Ammon's horn (tissue), 1 donor: Measurements from ENCODE around the gene GLYAT.

Source experiments
- DNase-seq: peaks from one replicate; pipeline ENCODE4 v3.0.0-alpha.2; 2016; ENCODE audit warnings: low spot score

Gene GLYAT

GRCh38 chr11:58731819-58732218 lies at the start of gene GLYAT:
Gene GLYAT, minus strand, starts transcription at chr11:58731943. Its CDS starts 7,447 bp downstream, at chr11:58724496.
- DNase-seq = no peak

- DNase-seq = no peak
These were observed 49.6 kb upstream of the GLYAT start for GRCh38 chr11:58781345-58781744.

- no peak for DNase-seq
These were observed 48.8 kb upstream of the GLYAT start for GRCh38 chr11:58780578-58780977.

- DNase-seq = no peak
These were observed 45.4 kb upstream of the GLYAT start for GRCh38 chr11:58776891-58777710.

DNA sequence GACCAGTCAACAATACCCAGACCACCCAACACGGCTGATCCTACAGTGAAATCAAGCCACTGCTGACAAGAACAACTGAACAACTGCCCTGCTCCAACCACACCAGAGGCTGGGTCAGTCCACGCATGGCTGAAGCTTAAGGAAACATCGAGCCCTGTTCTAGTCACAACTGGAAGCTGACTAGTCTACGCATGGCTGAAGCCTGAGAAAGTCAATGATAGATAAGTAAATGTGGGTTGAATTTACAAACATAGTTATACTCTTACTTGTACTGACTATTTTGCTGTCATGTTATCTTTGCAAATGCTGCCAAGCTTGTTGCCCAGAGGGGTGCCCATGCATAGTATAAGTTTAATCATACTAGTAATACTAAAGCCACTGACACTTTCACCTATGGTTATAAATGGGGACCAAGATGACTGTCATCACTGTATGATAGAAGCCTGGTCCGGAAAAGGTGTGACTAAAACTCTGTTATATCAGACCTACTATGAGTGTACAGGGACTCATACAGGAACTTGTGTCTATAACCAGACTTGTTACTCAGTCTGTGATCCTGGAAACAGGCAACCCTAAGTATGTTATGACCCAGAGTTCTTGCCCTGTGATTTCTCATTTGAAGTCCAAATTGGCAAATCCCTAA lies 43.4 kb upstream of the GLYAT start:
- no peak for DNase-seq

- no peak for DNase-seq
These were observed 42.4 kb upstream of the GLYAT start for GRCh38 chr11:58774164-58774593.

DNA sequence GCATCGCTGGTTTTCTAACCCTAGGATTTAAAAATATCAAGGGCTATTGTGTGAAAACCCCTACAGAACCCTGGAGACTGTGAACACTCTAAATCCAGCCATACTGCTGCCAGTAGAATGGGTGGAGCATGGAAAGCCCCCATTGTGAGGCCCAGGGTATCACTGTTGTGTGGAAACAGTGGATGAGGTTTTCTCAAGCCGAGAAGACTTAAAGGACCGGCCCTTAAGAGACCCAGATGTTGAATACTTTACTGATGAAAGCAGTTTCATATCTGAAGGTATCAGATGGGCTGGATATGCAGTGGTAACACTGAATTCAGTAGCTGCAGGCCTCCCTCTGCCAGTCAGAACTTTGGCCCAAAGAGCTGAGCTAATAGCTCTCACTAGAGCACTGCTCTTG lies 41.6 kb upstream of the GLYAT start:
- DNase-seq = no peak

- DNase-seq = no peak
These were observed 40.9 kb upstream of the GLYAT start for GRCh38 chr11:58772329-58773285.

GRCh38 chr11:58771458-58771855 lies 39.7 kb upstream of the GLYAT start:
- no peak for DNase-seq

DNA sequence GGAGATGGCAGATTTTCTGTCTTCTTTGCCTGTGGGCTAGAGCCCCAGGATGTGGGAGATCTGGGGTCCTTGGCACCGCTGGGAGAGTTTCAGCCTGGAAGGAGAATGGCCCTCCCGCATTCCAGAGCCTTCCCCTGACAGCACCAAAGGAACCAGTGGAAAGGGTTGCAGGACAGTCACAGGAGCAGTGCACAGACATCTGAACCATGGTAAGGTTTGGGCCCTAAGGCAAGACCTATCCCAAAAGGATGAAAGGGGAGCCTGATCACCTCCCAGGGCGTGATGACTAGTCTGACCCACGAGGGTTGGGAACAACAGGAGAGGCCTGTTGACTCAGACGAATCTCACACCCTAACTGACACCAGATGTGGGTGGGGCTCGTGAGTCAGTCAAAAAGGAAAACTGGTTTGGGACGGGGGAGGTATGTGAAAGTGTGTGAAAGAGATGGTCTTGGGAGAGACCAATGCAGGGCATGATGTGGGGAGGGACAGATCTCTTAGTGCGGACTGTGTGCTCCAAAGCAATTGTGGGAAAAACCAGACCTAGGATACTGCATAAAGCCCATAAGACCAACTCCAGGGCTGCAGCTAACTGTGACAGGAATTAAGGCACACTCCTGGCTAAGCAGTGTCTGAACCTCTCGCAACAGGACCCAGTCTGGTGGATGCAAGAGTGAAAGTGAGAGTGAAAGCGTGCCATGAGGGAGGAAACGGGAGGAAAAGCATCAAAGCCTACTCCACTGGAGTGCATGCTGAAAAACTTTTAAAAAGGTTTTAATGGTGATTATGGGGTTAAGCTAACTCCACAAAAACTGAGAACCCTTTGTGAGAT lies 39.1 kb upstream of the GLYAT start:
- DNase-seq = no peak

DNA sequence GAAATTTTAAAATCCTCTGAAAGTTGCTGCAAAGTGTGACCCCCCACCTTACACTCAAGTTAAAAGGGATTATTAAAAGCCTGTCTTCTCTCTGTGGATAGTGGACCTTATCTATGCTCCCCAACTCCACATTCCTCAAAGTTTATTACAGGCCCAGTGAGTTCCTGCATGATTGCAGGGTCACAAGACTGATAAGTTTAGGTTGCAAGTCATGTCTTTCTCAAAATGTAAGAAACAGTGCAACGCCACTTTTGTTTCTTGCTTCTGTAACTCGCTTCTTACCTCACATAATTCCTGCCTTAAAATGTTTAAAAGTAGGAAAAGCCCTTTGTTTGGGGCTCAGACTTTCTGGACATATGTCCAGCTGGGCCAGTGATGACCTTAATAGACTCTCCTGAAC lies 38.4 kb upstream of the GLYAT start:
- DNase-seq = no peak

GRCh38 chr11:58769308-58769707 lies 37.6 kb upstream of the GLYAT start:
- DNase-seq = no peak

DNA sequence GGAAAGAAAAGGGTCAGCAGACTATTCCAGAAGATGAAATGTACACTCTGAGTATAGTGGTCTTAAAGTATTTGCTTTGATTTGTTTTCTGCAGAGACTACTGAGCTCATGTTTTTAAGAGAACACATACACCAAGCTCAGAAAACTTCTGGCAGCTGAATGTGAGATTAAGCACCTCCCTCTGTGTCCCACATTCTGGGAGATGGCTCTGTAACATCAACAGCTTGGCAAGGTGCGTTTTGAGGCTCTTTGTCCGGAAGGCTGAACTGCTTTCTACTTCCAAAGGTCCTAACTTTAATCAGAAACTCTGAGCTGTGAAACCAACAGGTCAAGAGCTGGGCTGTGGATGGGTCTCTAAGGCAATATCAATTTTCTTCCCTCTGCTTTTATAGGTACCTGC lies 36.4 kb upstream of the GLYAT start:
- no peak for DNase-seq

- DNase-seq = no peak
These were observed 33.3 kb upstream of the GLYAT start for GRCh38 chr11:58765078-58765477.

DNA sequence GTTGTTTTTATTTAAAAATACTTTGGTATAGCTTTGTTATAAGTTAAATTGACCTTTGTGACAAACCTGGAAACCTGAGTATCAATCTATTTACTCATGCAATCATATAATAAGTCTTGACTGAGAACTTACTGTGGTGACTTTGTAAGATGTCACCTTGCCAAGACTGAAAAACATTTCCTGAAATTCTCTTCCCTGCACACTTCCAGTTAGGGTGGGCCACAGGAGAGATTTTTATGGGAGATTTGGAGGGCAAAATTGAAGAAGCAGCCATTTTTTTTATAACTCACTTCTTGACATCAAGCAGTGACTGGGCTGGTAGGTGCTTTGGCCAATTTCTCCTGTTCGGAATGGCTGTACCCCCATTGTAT lies 31.4 kb upstream of the GLYAT start:
- DNase-seq = no peak

GRCh38 chr11:58762284-58763119 lies 30.8 kb upstream of the GLYAT start:
- DNase-seq = no peak

DNA sequence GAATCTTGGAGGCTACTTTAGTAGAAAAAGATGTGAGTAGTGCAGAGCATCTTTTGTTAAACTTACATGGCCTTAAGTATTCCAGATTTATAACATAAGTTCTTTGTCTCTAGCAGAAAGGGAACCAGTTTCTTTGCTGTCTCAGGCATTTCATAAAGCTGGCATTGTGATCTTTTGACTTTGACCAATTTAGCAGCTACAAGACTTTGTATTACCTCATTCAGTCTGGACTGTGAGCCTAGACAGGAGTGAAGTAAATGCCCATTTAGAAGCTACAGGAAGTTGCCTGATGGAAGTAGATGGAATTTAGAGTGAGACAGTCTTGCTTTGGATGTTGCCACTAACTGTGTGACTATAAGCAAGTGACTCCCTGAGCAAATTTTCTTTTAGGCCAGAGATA lies 25.7 kb upstream of the GLYAT start:
- no peak for DNase-seq

GRCh38 chr11:58745705-58746364 lies 14.1 kb upstream of the GLYAT start:
- DNase-seq = no peak

- no peak for DNase-seq
These were observed 13.4 kb upstream of the GLYAT start for GRCh38 chr11:58744988-58745704.
